Astrocyte (in vitro differentiated cells and primary cell): Measurements from ENCODE around the gene NCAPG2. TPM values are rescaled to one million over a fixed set of nuclear protein-coding genes. Genes with fewer than 3 reads are reported as not detected.

Experiments
- DNase-seq: peaks from one replicate; pipeline ENCODE4 v3.0.0-alpha.2; 2010; ENCODE audit warnings: low read depth
- FAIRE-seq: peaks from 2 replicates; lab custom pipeline; 2011; peaks lifted over from hg19 to GRCh38; lab: Jason Lieb, UNC
- H2AFZ ChIP-seq: 2 replicates; pipeline ENCODE4 v1.6.0; 2012; ENCODE audit warnings: low read depth, low read length, inconsistent platforms
- H3K27ac ChIP-seq: 2 replicates; pipeline ENCODE4 v1.5.1; 2011; ENCODE audit warnings: low read depth, low read length, inconsistent platforms
- H3K27me3 ChIP-seq: 2 replicates; pipeline ENCODE4 v1.6.0; 2011; ENCODE audit warnings: low read length, inconsistent platforms; ENCODE audit not compliant: insufficient read depth
- H3K36me3 ChIP-seq: 2 replicates; pipeline ENCODE4 v1.5.1; 2011; ENCODE audit warnings: low read length, inconsistent platforms; ENCODE audit not compliant: insufficient read depth
- H3K4me1 ChIP-seq: 2 replicates; pipeline ENCODE4 v1.5.1; 2011; ENCODE audit warnings: low read length, inconsistent platforms; ENCODE audit not compliant: insufficient read depth
- H3K4me2 ChIP-seq: 2 replicates; pipeline ENCODE4 v1.6.0; 2012; ENCODE audit warnings: low read length, inconsistent platforms
- H3K4me3 ChIP-seq: 2 replicates; pipeline ENCODE4 v1.5.1; 2011; ENCODE audit warnings: low read depth, mild to moderate bottlenecking, low read length, inconsistent platforms; ENCODE audit not compliant: insufficient read depth
- H3K79me2 ChIP-seq: 2 replicates; pipeline ENCODE4 v1.6.0; 2012; ENCODE audit warnings: mild to moderate bottlenecking, low read length, inconsistent platforms; ENCODE audit not compliant: insufficient read depth
- H3K9ac ChIP-seq: 2 replicates; pipeline ENCODE4 v1.6.0; 2012; ENCODE audit warnings: mild to moderate bottlenecking, low read length, inconsistent platforms
- H3K9me3 ChIP-seq: 2 replicates; pipeline ENCODE4 v1.5.1; 2012; ENCODE audit warnings: low read depth, mild to moderate bottlenecking, low read length, inconsistent platforms; ENCODE audit not compliant: insufficient read depth
- H4K20me1 ChIP-seq: 2 replicates; pipeline ENCODE4 v1.6.0; 2012; ENCODE audit warnings: low read length, inconsistent platforms; ENCODE audit not compliant: insufficient read depth
- H3K27ac Mint-ChIP-seq: one replicate; pipeline ENCODE4 v1.8.0; 2021; ENCODE audit warnings: mild to moderate bottlenecking, mixed read lengths; ENCODE audit not compliant: unreplicated experiment
- H3K27me3 Mint-ChIP-seq: one replicate; pipeline ENCODE4 v1.8.0; 2021; ENCODE audit warnings: low read depth, mixed read lengths; ENCODE audit not compliant: unreplicated experiment
- H3K36me3 Mint-ChIP-seq: one replicate; pipeline ENCODE4 v1.8.0; 2021; ENCODE audit warnings: low read depth, mixed read lengths; ENCODE audit not compliant: unreplicated experiment
- H3K4me1 Mint-ChIP-seq: one replicate; pipeline ENCODE4 v1.8.0; 2021; ENCODE audit warnings: low read depth, mixed read lengths; ENCODE audit not compliant: unreplicated experiment
- H3K4me3 Mint-ChIP-seq: one replicate; pipeline ENCODE4 v1.8.0; 2021; ENCODE audit warnings: mild to moderate bottlenecking, moderate library complexity, mixed read lengths; ENCODE audit not compliant: unreplicated experiment
- H3K9me3 Mint-ChIP-seq: one replicate; pipeline ENCODE4 v1.8.0; 2021; ENCODE audit warnings: mild to moderate bottlenecking, mixed read lengths; ENCODE audit not compliant: unreplicated experiment
- EZH2 ChIP-seq: IDR thresholded peaks from 2 replicates; pipeline ENCODE4 v1.6.1; 2012; ENCODE audit warnings: mild to moderate bottlenecking, low read length, inconsistent platforms; ENCODE audit not compliant: insufficient read depth
- total RNA-seq: library from RNA; stranded (reverse); gene quantifications from 2 replicates; pipeline ENCODE4 v1.2.1, GENCODE V29; 2021
- TF ChIP-seq, protein P1 (sequence below): IDR thresholded peaks from 2 replicates; pipeline ENCODE4 v1.5.1; 2011; ENCODE audit warnings: low read depth, mild to moderate bottlenecking, inconsistent platforms, low read length, moderate library complexity; ENCODE audit not compliant: insufficient read depth

Gene NCAPG2
- total RNA-seq, 1 donor from 2014 or later: 9.6 TPM

DNA sequence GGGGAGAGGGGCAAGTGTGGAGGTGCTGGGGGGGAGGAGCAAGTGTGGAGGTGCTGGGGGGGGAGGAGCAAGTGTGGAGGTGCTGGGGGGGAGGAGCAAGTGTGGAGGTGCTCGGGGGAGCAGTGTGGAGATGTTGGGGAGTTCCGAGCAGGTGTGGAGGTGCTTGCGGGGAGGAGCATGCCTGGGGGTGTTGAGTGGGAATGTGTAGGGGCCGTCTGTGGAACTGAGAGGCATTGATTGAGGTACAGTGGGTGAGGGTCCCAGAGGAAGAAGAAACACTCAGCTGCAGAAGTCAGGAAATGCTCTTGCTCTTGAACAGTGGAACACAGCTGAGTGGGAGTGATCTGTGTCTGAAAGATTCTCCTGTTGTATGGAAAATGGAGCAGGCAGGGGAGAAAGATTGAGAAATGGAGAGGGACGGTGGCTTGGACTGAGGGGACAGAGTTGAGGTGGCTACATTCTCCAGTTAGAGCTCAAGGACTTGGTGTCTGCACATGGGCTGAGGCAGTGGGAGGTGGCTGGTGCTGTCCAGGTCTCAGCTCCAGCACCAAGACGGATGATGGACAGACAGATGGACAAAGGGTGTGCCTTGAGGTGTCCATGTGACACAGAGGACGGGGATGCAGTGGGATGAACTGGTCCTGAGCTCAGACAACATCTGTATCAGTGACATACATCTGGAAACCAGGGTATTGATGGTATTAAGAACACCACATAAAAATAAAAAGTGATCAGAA lies 25.2 kb upstream of the NCAPG2 start:
- H3K79me2 ChIP-seq: no peaks in the 10 kb centered on the region
- no peak for FAIRE-seq
- H3K27ac Mint-ChIP-seq: no peak overlapping the region

DNA sequence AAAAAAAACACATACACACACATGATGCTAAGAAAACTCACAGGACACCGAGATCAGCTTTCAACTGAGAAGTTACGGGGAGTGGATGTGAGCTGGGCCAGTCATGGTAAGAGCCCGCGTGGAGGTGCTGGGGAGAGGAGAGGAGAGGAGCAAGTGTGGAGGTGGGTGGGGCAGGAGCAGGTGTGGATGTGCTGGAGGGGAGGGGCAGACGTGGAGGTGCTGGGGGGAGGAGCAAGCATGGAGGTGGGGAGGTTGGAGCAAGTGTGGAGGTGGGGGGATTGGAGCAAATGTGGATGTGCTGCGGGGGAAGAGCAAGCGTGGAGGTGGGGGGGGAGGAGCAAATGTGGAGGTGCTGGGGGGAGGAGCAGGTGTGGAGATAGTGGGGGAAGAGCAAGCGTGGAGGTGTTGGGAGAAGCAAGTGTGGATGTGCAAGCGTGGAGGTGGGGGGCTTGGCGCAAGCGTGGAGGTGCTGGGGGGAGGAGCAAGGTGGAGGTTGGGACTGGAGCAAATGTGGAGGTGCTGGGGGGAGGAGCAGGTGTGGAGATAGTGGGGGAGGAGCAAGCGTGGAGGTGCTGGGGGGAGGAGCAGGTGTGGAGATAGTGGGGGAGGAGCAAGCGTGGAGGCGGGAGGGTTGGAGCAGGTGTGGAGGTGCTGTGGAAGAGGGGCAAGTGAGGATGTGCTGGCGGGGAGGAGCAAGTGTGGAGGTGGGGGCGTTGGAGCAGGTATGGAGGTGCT lies 24.5 kb upstream of the NCAPG2 start:
- TF ChIP-seq, protein P1, sequence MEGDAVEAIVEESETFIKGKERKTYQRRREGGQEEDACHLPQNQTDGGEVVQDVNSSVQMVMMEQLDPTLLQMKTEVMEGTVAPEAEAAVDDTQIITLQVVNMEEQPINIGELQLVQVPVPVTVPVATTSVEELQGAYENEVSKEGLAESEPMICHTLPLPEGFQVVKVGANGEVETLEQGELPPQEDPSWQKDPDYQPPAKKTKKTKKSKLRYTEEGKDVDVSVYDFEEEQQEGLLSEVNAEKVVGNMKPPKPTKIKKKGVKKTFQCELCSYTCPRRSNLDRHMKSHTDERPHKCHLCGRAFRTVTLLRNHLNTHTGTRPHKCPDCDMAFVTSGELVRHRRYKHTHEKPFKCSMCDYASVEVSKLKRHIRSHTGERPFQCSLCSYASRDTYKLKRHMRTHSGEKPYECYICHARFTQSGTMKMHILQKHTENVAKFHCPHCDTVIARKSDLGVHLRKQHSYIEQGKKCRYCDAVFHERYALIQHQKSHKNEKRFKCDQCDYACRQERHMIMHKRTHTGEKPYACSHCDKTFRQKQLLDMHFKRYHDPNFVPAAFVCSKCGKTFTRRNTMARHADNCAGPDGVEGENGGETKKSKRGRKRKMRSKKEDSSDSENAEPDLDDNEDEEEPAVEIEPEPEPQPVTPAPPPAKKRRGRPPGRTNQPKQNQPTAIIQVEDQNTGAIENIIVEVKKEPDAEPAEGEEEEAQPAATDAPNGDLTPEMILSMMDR: no peak
- no peak for TF ChIP-seq EZH2
- Histone ChIP-seq H3K4me3 (no peak overlapping the region), H3K4me1 (no peaks in the 10 kb centered on the region), H3K4me2 (no peak overlapping the region), H4K20me1 (no peaks in the 10 kb centered on the region), H3K27ac (no peak overlapping the region), H2AFZ (no peak overlapping the region), H3K9ac (no peak overlapping the region), H3K36me3 (peaks cover 14% of the 10 kb centered on the region), H3K27me3 (no peaks in the 10 kb centered on the region), H3K79me2 (no peaks in the 10 kb centered on the region), H3K9me3 (no peaks in the 10 kb centered on the region)
- Mint-ChIP-seq H3K9me3 (peaks cover 4% of the 10 kb centered on the region), H3K4me3 (no peak overlapping the region), H3K36me3 (peaks cover 7% of the 10 kb centered on the region), H3K27ac (no peak overlapping the region), H3K27me3 (no peaks in the 10 kb centered on the region), H3K4me1 (no peaks in the 10 kb centered on the region)
- FAIRE-seq: no peak
- DNase-seq: no peak

More for the DNA sequence above, 25.2 kb upstream of the NCAPG2 start:
- H3K9me3 Mint-ChIP-seq: peaks cover 4% of the 10 kb centered on the region
- no peak overlapping the region for H3K27ac ChIP-seq
- H3K9ac ChIP-seq: no peak overlapping the region
- no peak overlapping the region for H3K4me3 ChIP-seq
- H3K36me3 Mint-ChIP-seq: peaks cover 10% of the 10 kb centered on the region
- no peaks in the 10 kb centered on the region for H4K20me1 ChIP-seq
- H3K4me1 Mint-ChIP-seq: peaks cover 2% of the 10 kb centered on the region
- DNase-seq: no peak
- H3K27me3 Mint-ChIP-seq: no peaks in the 10 kb centered on the region
- H3K27me3 ChIP-seq: no peaks in the 10 kb centered on the region
- no peak overlapping the region for H2AFZ ChIP-seq
- no peaks in the 10 kb centered on the region for H3K9me3 ChIP-seq
- H3K4me3 Mint-ChIP-seq: no peak overlapping the region
- H3K36me3 ChIP-seq: peaks cover 19% of the 10 kb centered on the region
- no peak overlapping the region for H3K4me2 ChIP-seq
- no peaks in the 10 kb centered on the region for H3K4me1 ChIP-seq
- TF ChIP-seq, protein P1: no peak
- no peak for TF ChIP-seq EZH2

DNA sequence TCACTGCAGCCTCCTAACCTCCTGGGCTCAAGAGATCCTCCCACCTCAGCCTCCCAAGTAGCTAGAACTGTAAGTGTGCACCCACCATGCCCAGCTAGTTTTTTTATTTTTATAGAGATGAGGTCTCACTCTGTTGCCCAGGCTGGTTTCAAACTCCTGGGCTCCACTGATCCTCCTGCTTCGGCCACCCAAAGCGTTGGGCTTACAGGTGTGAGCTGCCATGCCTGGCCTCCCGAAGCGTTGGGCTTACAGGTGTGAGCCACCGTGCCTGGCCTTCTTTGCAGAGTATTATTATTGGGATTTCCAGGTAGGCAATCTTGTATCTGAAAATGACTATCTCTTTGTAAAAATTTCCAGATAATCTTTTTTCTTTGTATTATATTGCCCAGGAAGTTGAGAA lies 23.1 kb upstream of the NCAPG2 start:
- H3K36me3 ChIP-seq: peaks cover 8% of the 10 kb centered on the region
- peaks cover 4% of the 10 kb centered on the region for H3K9me3 Mint-ChIP-seq
- H3K27ac Mint-ChIP-seq: no peak overlapping the region
- DNase-seq (no peak), FAIRE-seq (no peak)
- H2AFZ ChIP-seq: no peak overlapping the region
- no peak overlapping the region for H3K9ac ChIP-seq
- H3K4me3 ChIP-seq: no peak overlapping the region
- H3K27ac ChIP-seq: no peak overlapping the region
- H3K4me2 ChIP-seq: no peak overlapping the region
- H3K4me1 Mint-ChIP-seq: no peaks in the 10 kb centered on the region
- no peaks in the 10 kb centered on the region for H3K27me3 Mint-ChIP-seq
- H3K4me3 Mint-ChIP-seq: no peak overlapping the region
- H3K36me3 Mint-ChIP-seq: peaks cover 6% of the 10 kb centered on the region
- H3K4me1 ChIP-seq: no peaks in the 10 kb centered on the region
- H4K20me1 ChIP-seq: no peaks in the 10 kb centered on the region
- H3K27me3 ChIP-seq: no peaks in the 10 kb centered on the region
- no peaks in the 10 kb centered on the region for H3K9me3 ChIP-seq
- no peak for TF ChIP-seq EZH2
- TF ChIP-seq, protein P1: no peak
- no peaks in the 10 kb centered on the region for H3K79me2 ChIP-seq
